A549 (cell line): Measurements from ENCODE around the gene PEX7. TPM values are rescaled to one million over a fixed set of nuclear protein-coding genes. Genes with fewer than 3 reads are reported as not detected.
"Not testable (repeated sequence)": the region's sequence is repeated elsewhere in the genome, so short reads cannot be mapped to it uniquely, and the experiment has no call there.

ENCODE experiments used
- ATAC-seq, 2 experiments: fragments of 200-7000 bp in 1 of 2; fragments of >200 bp in 1 of 2; cut with Nextera tagmentation in 1 of 2; cut with Tn5 transposase in 1 of 2; 3 replicates each; pipeline versions ENCODE4 v1.8.0 to v1.9.1; 2018 to 2020; ENCODE audit warnings: mild to moderate bottlenecking in 1 of 2, moderate library complexity in 1 of 2
- CTCF ChIA-PET: fragments of 300-600 bp; sonication (Branson Sonifier 250); formaldehyde crosslinking; extraction: SDS; loops from one replicate; lab custom pipeline; 2021; ENCODE audit warnings: antibody characterized with exemption, inconsistent platforms; lab: Yijun Ruan, JAX
- POLR2A ChIA-PET: fragments of 350-600 bp; formaldehyde crosslinking; extraction: SDS; loops from one replicate; lab custom pipeline; 2021; ENCODE audit warnings: antibody characterized with exemption, inconsistent platforms; lab: Yijun Ruan, JAX
- DNase-seq, 2 experiments: peaks; one replicate each; pipeline versions ENCODE4 v3.0.0 to v3.0.0-alpha.2; 2011 to 2016; ENCODE audit warnings: low read depth in 1 of 2, low spot score in 1 of 2
- FAIRE-seq: peaks from 2 replicates; lab custom pipeline; 2011; peaks lifted over from hg19 to GRCh38; lab: Jason Lieb, UNC
- H3K27ac ChIP-seq, 2 experiments: fragments of >200 bp; sonication (Bioruptor Twin); formaldehyde crosslinking; 3 replicates each; pipeline ENCODE4 v1.5.1; 2016 to 2017
- H3K4me1 ChIP-seq: fragments of >200 bp; sonication (Bioruptor Twin); formaldehyde crosslinking; 3 replicates; pipeline ENCODE4 v1.6.1; 2016
- H3K4me2 ChIP-seq: fragments of >200 bp; sonication (Bioruptor Twin); formaldehyde crosslinking; 3 replicates; pipeline ENCODE4 v1.6.1; 2016
- H3K4me3 ChIP-seq: fragments of >200 bp; sonication (Bioruptor Twin); formaldehyde crosslinking; 3 replicates; pipeline ENCODE4 v1.5.1; 2016
- H3K9me3 ChIP-seq: fragments of >200 bp; sonication (Bioruptor Twin); formaldehyde crosslinking; 3 replicates; pipeline ENCODE4 v1.6.1; 2016
- ATOH8 ChIP-seq: fragments of 250-450 bp; sonication (Bioruptor Pico); IDR thresholded peaks from 2 replicates; pipeline ENCODE4 v1.5.0; 2020; ENCODE audit warnings: low read depth, mild to moderate bottlenecking, moderate library complexity
- CBX8 ChIP-seq: fragments of 200-600 bp; sonication (generic); IDR thresholded peaks from 2 replicates; pipeline ENCODE4 v1.6.1; 2016
- CHD2 ChIP-seq: fragments of 150-350 bp; IDR thresholded peaks from 2 replicates; pipeline ENCODE4 v1.6.1; 2014; ENCODE audit warnings: low read length; ENCODE audit not compliant: partially characterized antibody
- EHMT2 ChIP-seq: fragments of 200-600 bp; sonication (generic); IDR thresholded peaks from 2 replicates; pipeline ENCODE4 v1.6.1; 2016; ENCODE audit warnings: antibody characterized with exemption, low read depth, mild to moderate bottlenecking, moderate library complexity
- ELK1 ChIP-seq: fragments of 150-350 bp; IDR thresholded peaks from 2 replicates; pipeline ENCODE4 v1.6.1; 2014; ENCODE audit warnings: low read depth, mild to moderate bottlenecking, low read length
- GATA3 ChIP-seq: IDR thresholded peaks from 2 replicates; pipeline ENCODE4 v1.6.1; 2012; ENCODE audit warnings: borderline replicate concordance
- HDAC2 ChIP-seq: fragments of 200-600 bp; sonication (generic); IDR thresholded peaks from 2 replicates; pipeline ENCODE4 v1.6.1; 2016
- HES2 ChIP-seq: fragments of >200 bp; sonication (Bioruptor Twin); formaldehyde crosslinking; IDR thresholded peaks from 2 replicates; pipeline ENCODE4 v1.6.1; 2016
- HOXA7 ChIP-seq: fragments of 250-450 bp; sonication (Bioruptor Pico); IDR thresholded peaks from 2 replicates; pipeline ENCODE4 v1.5.0; 2020; ENCODE audit warnings: mild to moderate bottlenecking, moderate library complexity
- KDM1A ChIP-seq: fragments of 200-600 bp; sonication (generic); IDR thresholded peaks from 2 replicates; pipeline ENCODE4 v1.6.1; 2016; ENCODE audit warnings: low read depth, mild to moderate bottlenecking
- KDM5A ChIP-seq: fragments of 200-600 bp; sonication (generic); IDR thresholded peaks from 2 replicates; pipeline ENCODE4 v1.6.1; 2016; ENCODE audit warnings: antibody characterized with exemption, mild to moderate bottlenecking
- MAFK ChIP-seq: fragments of 450-650 bp; IDR thresholded peaks from 2 replicates; pipeline ENCODE4 v1.6.1; 2014; ENCODE audit not compliant: partially characterized antibody
- NFE2L2 ChIP-seq: fragments of 150-350 bp; conservative IDR thresholded peaks from 2 replicates; pipeline ENCODE4 v1.6.1; 2014; ENCODE audit warnings: low read length
- NR3C1 ChIP-seq: fragments of >200 bp; sonication (Bioruptor Twin); formaldehyde crosslinking; IDR thresholded peaks from 3 replicates; pipeline ENCODE4 v1.6.1; 2017
- PHF8 ChIP-seq: fragments of 200-600 bp; sonication (generic); IDR thresholded peaks from 2 replicates; pipeline ENCODE4 v1.6.1; 2016; ENCODE audit warnings: low read depth, mild to moderate bottlenecking, antibody characterized with exemption, moderate library complexity, borderline replicate concordance
- RAD21 ChIP-seq, 2 experiments: fragments of >200 bp in 1 of 2; sonication (Bioruptor Twin) in 1 of 2; formaldehyde crosslinking in 1 of 2; IDR thresholded peaks in 1 of 2; conservative IDR thresholded peaks in 1 of 2; 2 replicates in 1 of 2; 3 replicates in 1 of 2; pipeline ENCODE4 v1.6.1; 2012 to 2018; ENCODE audit warnings: inconsistent platforms in 1 of 2
- RARB ChIP-seq: fragments of 250-450 bp; sonication (Bioruptor Pico); IDR thresholded peaks from 2 replicates; pipeline ENCODE4 v1.8.0; 2021; ENCODE audit warnings: mild to moderate bottlenecking, moderate library complexity
- RNF2 ChIP-seq: fragments of 200-600 bp; sonication (generic); IDR thresholded peaks from 2 replicates; pipeline ENCODE4 v1.6.1; 2016; ENCODE audit warnings: low read depth, mild to moderate bottlenecking, antibody characterized with exemption, moderate library complexity, borderline replicate concordance
- TP53 ChIP-seq: fragments of 250-450 bp; sonication (Bioruptor Pico); IDR thresholded peaks from 2 replicates; pipeline ENCODE4 v1.5.0; 2021; ENCODE audit warnings: mild to moderate bottlenecking, moderate library complexity
- USF2 ChIP-seq: fragments of 450-650 bp; IDR thresholded peaks from 2 replicates; pipeline ENCODE4 v1.6.1; 2014; ENCODE audit warnings: antibody characterized with exemption
- ZFP36 ChIP-seq: fragments of 450-650 bp; IDR thresholded peaks from 2 replicates; pipeline ENCODE4 v1.6.1; 2014; ENCODE audit warnings: borderline replicate concordance; ENCODE audit not compliant: partially characterized antibody
- WGBS: methylation state at CpG from one replicate; pipeline ENCODE4 v1.1.6; 2017; ENCODE audit errors: missing lambda C conversion rate; 5-methylcytosine and 5-hydroxymethylcytosine counted together
- polyA plus RNA-seq, 4 experiments: library from polyadenylated mRNA; depleted of rRNA in 3 of 4; stranded (reverse); fragments of >200 nt; fragmentation: RNase III in 1 of 4; extraction: RNeasy Plus Mini Kit Qiagen cat#74134 plus additional on column Dnase treatment in 1 of 4; gene quantifications; 2 replicates in 3 of 4; 3 replicates in 1 of 4; pipeline ENCODE4 v1.2.3, GENCODE V29; 2011 to 2017

The PEX7 gene
- polyA plus RNA-seq, 2 of the 4 experiments (the other 2 are of a cell fraction): 6.9 to 9.6 TPM

GRCh38 chr6:136812174-136812573 lies 10.2 kb upstream of the PEX7 start:
- Histone ChIP-seq H3K27ac (no peak overlapping the region), H3K9me3 (no peaks in the 10 kb centered on the region; the same call in 2 of the 3 replicates)
- ATAC-seq: no peak
- POLR2A ChIA-PET: no interaction called here
- no peak for FAIRE-seq
- no peak for TF ChIP-seq TP53
- no peak for TF ChIP-seq ELK1
- TF ChIP-seq NR3C1: no peak
- TF ChIP-seq CHD2: no peak
- TF ChIP-seq EHMT2: no peak
- TF ChIP-seq USF2: no peak
- no peak for TF ChIP-seq MAFK
- no peak for TF ChIP-seq RNF2
- TF ChIP-seq HOXA7: no peak
- no peak for TF ChIP-seq KDM1A
- TF ChIP-seq HDAC2: no peak
- TF ChIP-seq CBX8: no peak
- TF ChIP-seq ZFP36: no peak
- TF ChIP-seq RARB: no peak
- TF ChIP-seq RAD21 (conservative IDR thresholded peaks at IDR 0.05 in 1 of 2, IDR thresholded peaks at IDR 0.05 in 1 of 2): no peak
- TF ChIP-seq NFE2L2: no peak
- TF ChIP-seq KDM5A: no peak
- no peak for TF ChIP-seq GATA3
- TF ChIP-seq, all 56 proteins: peak for 0
- Histone ChIP-seq H3K4me2 (no peak overlapping the region), H3K4me3 (no peak overlapping the region), H3K4me1 (no peaks in the 10 kb centered on the region)
- 51% methylated on average over 2 of the region's 2 CpGs for WGBS
- no peak for DNase-seq
- CTCF ChIA-PET: interaction anchor here (1.4 kb wide), 1 partner anchor 20 kb away, joined by 5 read pairs; the partner anchor contains the start of gene MAP3K5

- ATAC-seq, FAIRE-seq, POLR2A ChIA-PET, DNase-seq, H3K4me2 ChIP-seq, H3K27ac ChIP-seq, CTCF ChIA-PET, H3K4me1 ChIP-seq, H3K9me3 ChIP-seq, H3K4me3 ChIP-seq: not testable (repeated sequence)
- WGBS: 0% methylated on average over 1 of the region's 1 CpG
Measured at GRCh38 chr6:136815608-136816007, 6.8 kb upstream of the PEX7 start.

- Histone ChIP-seq H3K4me3 (no peak overlapping the region), H3K4me2 (no peak overlapping the region), H3K27ac (no peak overlapping the region), H3K4me1 (no peaks in the 10 kb centered on the region), H3K9me3 (no peaks in the 10 kb centered on the region; the same call in 2 of the 3 replicates)
- no peak for DNase-seq
- CTCF ChIA-PET: interaction anchor here (1.7 kb wide), 1 partner anchor 173 kb away, joined by 7 read pairs; no protein-coding TSS in a partner anchor
- no peak for ATAC-seq
- 33% methylated on average over 2 of the region's 2 CpGs for WGBS
- POLR2A ChIA-PET: no interaction called here
- TF ChIP-seq ATOH8 (CRISPR knock-in tag) (no peak), RNF2 (no peak), CBX8 (no peak), HES2 (no peak), PHF8 (no peak), USF2 (no peak)
- TF ChIP-seq, all 56 proteins: peak for 0
- FAIRE-seq: no peak
Measured at GRCh38 chr6:136816656-136817055, 5.7 kb upstream of the PEX7 start.
